Prostate gland (tissue), 2 donors: Measurements from ENCODE around the gene NCAM1. TPM values are rescaled to one million over a fixed set of nuclear protein-coding genes. Genes with fewer than 3 reads are reported as not detected.

Experiments
- DNase-seq: peaks from one replicate; pipeline ENCODE4 v3.0.0-alpha.2; 2019; ENCODE audit warnings: low spot score
- H3K27ac ChIP-seq, 2 donors: fragments of 200-600 bp; sonication (generic); 2 replicates each; pipeline ENCODE4 v1.5.1; 2017 to 2019
- H3K27me3 ChIP-seq: fragments of 200-600 bp; sonication (generic); replicated peaks from 2 replicates; pipeline ENCODE4 v1.5.1; 2019; ENCODE audit not compliant: insufficient read depth
- H3K36me3 ChIP-seq, 2 donors: fragments of 200-600 bp; sonication (generic); 1 replicate in 1 of 2; 2 replicates in 1 of 2; pipeline versions ENCODE4 v1.5.1 to v1.8.1; 2017 to 2019
- H3K4me1 ChIP-seq: fragments of 200-600 bp; sonication (generic); replicated peaks from 2 replicates; pipeline ENCODE4 v1.5.1; 2019
- H3K4me3 ChIP-seq, 2 donors: fragments of 200-600 bp; sonication (generic); 2 replicates each; pipeline ENCODE4 v1.5.1; 2017 to 2019
- H3K9me3 ChIP-seq: fragments of 200-600 bp; sonication (generic); 2 replicates; pipeline ENCODE4 v1.5.1; 2017
- CTCF ChIP-seq, 4 experiments: fragments of 200-600 bp in 2 of 4; fragments of 450-650 bp in 2 of 4; sonication (generic) in 2 of 4; IDR thresholded peaks; 1 replicate in 3 of 4; 2 replicates in 1 of 4; pipeline ENCODE4 v1.5.1; 2016 to 2019; ENCODE audit warnings: antibody characterized with exemption in 4 of 4, mild to moderate bottlenecking in 2 of 4, moderate library complexity in 2 of 4
- POLR2A ChIP-seq: fragments of 450-650 bp; IDR thresholded peaks from one replicate; pipeline ENCODE4 v1.6.1; 2016; ENCODE audit warnings: antibody characterized with exemption, mild to moderate bottlenecking
- POLR2AphosphoS5 ChIP-seq: sonication (generic); formaldehyde crosslinking; IDR thresholded peaks from one replicate; pipeline ENCODE4 v1.6.1; 2017; ENCODE audit warnings: antibody characterized with exemption
- WGBS: methylation state at CpG from one replicate; pipeline ENCODE4 v1.1.5; 2018; 5-methylcytosine and 5-hydroxymethylcytosine counted together
- intact Hi-C: fragments of 100-400 bp; cut with DNase I; formaldehyde crosslinking; loops from one replicate; pipeline ENCODE4 v1.14.2; 2022
- total RNA-seq, 2 donors: library from RNA; depleted of rRNA; stranded (reverse); fragments of >200 nt; gene quantifications; one replicate each; pipeline ENCODE4 v1.1.0, GENCODE V29; 2016

Gene NCAM1
- total RNA-seq, 2 donors from 2014 or later = 3.8 to 39.7 TPM

GRCh38 chr11:113148076-113148475, 186.9 kb downstream of the NCAM1 start:
- Histone ChIP-seq H3K4me3 (no peak overlapping the region), H3K36me3 (no peaks in the 10 kb centered on the region), H3K27ac (no peak overlapping the region), H3K27me3 (no peaks in the 10 kb centered on the region), H3K9me3 (no peaks in the 10 kb centered on the region), H3K4me1 (no peaks in the 10 kb centered on the region)
- intact Hi-C loops = no loop called here
- TF ChIP-seq POLR2AphosphoS5 (no peak), POLR2A (no peak), CTCF (IDR thresholded peaks at IDR 0.05) (no peak)
- DNase-seq = no peak
- 83% methylated on average over 9 of the region's 9 CpGs for WGBS

GRCh38 chr11:113148652-113149051, 187.4 kb downstream of the NCAM1 start:
- Histone ChIP-seq H3K9me3 (no peaks in the 10 kb centered on the region), H3K36me3 (no peaks in the 10 kb centered on the region), H3K27ac (no peak overlapping the region), H3K4me1 (no peaks in the 10 kb centered on the region), H3K4me3 (no peak overlapping the region), H3K27me3 (no peaks in the 10 kb centered on the region)
- no peak for DNase-seq
- intact Hi-C loops = no loop called here
- TF ChIP-seq CTCF (IDR thresholded peaks at IDR 0.05) (no peak), POLR2A (no peak), POLR2AphosphoS5 (no peak)
- 56% methylated on average over 1 of the region's 1 CpG for WGBS

- intact Hi-C loops = no loop called here
- 93% methylated on average over 4 of the region's 4 CpGs for whole genome bisulfite sequencing
- DNase-seq = no peak
These were observed 190.3 kb downstream of the NCAM1 start for GRCh38 chr11:113151521-113151920.

GRCh38 chr11:113152500-113152899, 191.3 kb downstream of the NCAM1 start:
- Histone ChIP-seq H3K4me1 (no peaks in the 10 kb centered on the region), H3K27ac (no peak overlapping the region), H3K27me3 (no peaks in the 10 kb centered on the region), H3K9me3 (no peaks in the 10 kb centered on the region), H3K4me3 (no peak overlapping the region), H3K36me3 (no peaks in the 10 kb centered on the region)
- no peak for TF ChIP-seq POLR2AphosphoS5
- TF ChIP-seq CTCF (IDR thresholded peaks at IDR 0.05) = no peak
- no peak for TF ChIP-seq POLR2A
- intact Hi-C loops = no loop called here
- DNase-seq = no peak

More at GRCh38 chr11:113151521-113151920, 190.3 kb downstream of the NCAM1 start:
- no peak overlapping the region for H3K27ac ChIP-seq
- H3K4me3 ChIP-seq = no peak overlapping the region
- TF ChIP-seq POLR2AphosphoS5 (no peak), POLR2A (no peak), CTCF (IDR thresholded peaks at IDR 0.05) (no peak)
- no peaks in the 10 kb centered on the region for H3K9me3 ChIP-seq
- no peaks in the 10 kb centered on the region for H3K36me3 ChIP-seq
- no peaks in the 10 kb centered on the region for H3K27me3 ChIP-seq
- no peaks in the 10 kb centered on the region for H3K4me1 ChIP-seq

- no peak for DNase-seq
- Histone ChIP-seq H3K36me3 (no peaks in the 10 kb centered on the region), H3K9me3 (no peaks in the 10 kb centered on the region), H3K4me1 (no peaks in the 10 kb centered on the region), H3K27me3 (no peaks in the 10 kb centered on the region), H3K27ac (no peak overlapping the region), H3K4me3 (no peak overlapping the region)
- WGBS = 69% methylated on average over 2 of the region's 2 CpGs
- intact Hi-C loops = no loop called here
- no peak for TF ChIP-seq POLR2A
- no peak for TF ChIP-seq CTCF (IDR thresholded peaks at IDR 0.05)
- TF ChIP-seq POLR2AphosphoS5 = no peak
These were observed 192.6 kb downstream of the NCAM1 start for GRCh38 chr11:113153847-113154246.
